Measurements from ENCODE around the gene FNDC3B.

The FNDC3B gene

DNA sequence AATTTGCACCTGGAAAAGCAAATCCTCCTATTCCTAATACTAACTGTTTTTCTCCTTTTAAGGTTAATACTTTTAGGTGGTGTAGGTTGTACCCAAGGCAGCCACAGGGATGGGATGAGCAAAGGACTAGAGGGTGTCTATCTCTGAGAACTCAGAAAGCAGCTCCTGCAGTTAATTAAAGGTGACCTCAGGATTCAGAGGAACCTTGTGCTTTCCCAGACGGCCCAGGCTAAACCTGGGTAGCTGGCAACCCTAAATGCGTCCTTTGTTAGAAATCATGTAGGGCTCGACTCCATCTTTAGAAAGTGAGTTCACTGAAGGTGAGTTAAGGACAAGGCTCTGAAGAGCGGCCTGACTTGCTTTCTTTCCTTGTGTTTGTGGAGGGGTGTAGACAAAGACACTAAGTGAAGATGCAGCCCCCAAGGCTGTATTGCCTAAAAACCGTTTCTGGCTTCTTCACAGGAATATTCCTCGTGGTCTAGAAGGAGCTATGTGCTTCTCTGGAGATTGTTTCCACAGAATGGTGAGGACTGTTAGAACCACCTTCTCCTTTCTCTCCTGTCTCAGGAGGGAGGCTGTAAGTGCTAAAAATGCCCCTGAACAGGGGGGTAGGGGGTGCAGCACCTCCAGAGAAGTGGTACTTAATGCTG, 14.9 kb downstream of the FNDC3B start:
- DNase-seq (ENCODE audit: low read depth) = no peak

DNA sequence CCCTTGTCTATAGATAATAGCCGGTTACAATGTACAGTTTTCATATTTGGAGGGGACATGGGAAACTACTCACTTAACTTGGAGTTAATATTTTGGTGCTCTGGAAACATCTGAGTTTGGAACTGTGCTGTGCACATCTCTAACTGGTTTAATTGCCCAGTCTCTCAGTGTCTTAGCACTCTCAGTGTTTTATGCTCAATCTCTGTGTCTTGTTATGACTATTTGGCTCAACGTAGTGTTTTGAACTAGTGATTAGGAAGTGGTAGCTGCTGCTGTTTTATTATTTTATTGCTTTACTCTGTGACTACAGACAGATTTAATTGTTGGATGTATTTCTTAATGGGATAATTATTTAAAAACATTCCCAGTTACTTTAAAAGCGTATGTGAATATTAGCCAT, 17.0 kb downstream of the FNDC3B start:
- no peak for DNase-seq (ENCODE audit: low read depth)

GRCh38 chr3:172057059-172057458, 17.7 kb downstream of the FNDC3B start:
- DNase-seq (ENCODE audit: low read depth) = no peak

DNA sequence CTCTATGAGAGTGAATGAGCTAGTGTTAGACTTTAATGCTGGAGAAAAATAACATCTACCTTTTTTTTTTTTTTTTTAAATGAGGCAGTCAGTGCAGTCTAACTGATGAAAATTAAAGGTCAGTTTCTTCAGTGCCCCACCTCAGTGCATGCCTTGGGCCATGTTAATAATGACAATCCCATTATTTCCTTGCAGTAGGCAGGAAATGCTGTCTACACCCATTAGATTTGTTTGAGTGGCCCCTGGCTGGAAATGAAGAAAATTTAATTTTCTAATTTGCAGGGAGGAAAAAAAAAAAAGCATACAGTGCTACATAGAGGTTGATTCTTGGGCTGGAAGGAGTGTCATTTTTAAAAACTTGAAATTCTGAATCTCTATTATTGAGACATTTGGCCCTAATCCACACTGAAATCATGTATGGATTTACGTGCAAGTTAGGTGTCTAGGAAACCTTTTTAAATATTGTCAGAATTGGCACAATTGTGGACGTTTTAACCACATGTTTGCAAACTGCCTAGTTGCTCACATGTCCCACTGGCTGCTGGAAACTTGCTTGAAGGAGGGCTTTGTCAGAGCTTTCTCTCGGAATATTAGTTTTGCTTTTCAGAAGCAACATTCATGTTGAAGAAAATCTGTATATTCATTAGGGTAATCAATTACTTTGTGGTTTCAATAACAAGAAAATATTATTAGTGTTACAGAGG, 18.4 kb downstream of the FNDC3B start:
- DNase-seq (ENCODE audit: low read depth) = no peak

DNA sequence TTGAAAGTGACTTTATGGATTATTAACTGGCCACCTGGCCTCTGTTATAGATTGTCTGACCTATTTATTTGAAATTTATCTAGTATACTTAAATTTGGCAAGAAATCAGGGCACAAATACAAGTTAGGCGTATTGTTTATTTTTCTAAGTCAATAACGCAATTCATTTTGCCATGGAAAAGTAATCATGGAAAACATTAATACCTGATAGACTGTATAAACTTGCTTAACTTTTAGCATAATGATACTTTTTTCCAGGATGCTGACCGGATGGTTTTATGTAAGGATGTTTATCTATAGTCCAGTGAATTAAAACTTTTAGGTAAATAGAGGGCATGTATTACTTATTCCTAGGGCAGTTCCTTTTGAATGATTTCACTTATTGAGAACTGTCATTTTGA, 20.2 kb downstream of the FNDC3B start:
- DNase-seq (ENCODE audit: low read depth) = no peak

- no peak for DNase-seq (ENCODE audit: low read depth)
Observed at GRCh38 chr3:172060234-172060633, 20.9 kb downstream of the FNDC3B start.

DNA sequence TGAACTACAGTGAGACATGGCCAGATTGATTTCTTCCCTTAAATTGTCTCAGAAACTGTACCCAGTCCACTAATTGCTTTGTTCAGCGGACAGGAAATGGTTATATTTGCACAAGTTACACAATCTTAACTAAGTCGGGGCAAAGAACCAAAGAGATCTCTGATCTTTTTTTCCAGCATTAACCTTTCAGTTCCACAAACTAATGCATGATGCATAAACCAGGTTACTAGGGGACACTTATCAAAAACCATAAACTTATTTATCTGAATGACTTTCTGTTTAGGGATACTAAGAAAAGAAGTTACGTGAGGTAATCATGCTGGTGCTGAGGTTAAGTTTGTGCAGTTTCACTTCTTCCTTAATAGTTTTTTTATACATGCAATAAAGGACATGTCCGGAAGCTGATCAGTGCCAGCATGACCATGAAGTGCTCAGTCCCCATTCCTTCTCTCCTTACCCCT, 22.4 kb downstream of the FNDC3B start:
- DNase-seq (ENCODE audit: low read depth) = no peak

DNA sequence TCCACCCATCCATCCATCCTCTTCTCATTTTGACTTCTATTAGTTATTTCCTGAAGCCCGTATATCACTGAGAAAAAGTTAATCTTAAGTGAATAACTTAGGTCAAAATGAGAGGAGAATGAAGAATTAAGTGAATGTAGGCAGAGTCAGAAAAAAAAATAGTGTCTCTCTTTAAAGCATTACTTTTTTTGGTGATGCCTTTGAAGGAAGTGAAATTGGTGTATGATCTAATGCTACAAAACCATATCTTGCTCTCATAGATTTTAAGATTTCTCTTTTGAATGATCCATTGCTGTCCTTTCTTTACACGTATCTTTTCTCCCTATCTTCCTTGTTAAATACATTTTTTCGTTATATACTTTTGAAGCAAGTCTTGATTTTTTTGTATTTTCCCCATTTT, 23.4 kb downstream of the FNDC3B start:
- no peak for DNase-seq (ENCODE audit: low read depth)

DNA sequence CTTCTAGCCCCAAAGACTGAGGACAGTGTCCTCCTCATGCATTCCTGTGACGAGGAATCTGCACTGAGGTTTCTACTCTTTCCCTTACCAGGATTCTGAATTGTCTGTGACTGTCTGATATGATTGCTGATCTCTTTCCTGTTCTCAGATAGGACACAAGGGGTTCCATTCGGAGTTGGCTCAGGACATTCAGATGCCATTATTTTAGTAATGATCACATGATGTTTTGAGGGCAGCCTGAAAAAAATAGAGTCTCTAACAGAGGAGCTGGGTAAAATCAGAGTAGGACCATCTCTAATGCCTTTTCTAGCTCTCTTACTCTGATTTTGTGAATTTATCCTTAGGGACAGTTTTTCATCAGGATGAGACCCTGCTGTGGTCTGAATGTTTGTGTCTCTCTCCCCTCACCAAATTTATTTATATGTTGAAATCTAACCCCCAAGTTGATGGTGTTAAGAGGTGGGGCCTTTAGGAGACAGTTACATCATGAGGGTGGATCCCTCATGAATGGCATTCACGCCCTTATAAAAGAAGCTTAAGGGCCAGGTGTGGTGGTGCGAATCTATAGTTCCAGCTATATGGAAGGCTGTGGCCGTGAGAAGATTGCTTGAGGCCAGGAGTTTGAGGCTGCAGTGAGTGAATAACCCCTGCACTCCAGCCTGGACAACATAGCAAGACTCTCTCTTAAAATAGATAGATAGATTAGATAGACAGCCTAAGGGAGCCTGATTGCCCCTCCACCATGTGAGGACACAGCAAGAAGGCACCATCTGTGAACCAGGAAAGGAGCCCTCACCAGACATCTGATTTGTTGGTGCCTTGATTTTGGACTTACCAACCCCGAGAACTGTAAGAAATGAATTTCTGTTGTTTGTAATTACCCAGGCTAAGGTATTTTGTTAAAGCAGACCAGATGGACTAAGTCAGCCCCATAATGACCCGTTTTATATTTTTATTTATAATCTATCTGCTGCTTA, 24.4 kb downstream of the FNDC3B start:
- no peak for DNase-seq (ENCODE audit: low read depth)

DNA sequence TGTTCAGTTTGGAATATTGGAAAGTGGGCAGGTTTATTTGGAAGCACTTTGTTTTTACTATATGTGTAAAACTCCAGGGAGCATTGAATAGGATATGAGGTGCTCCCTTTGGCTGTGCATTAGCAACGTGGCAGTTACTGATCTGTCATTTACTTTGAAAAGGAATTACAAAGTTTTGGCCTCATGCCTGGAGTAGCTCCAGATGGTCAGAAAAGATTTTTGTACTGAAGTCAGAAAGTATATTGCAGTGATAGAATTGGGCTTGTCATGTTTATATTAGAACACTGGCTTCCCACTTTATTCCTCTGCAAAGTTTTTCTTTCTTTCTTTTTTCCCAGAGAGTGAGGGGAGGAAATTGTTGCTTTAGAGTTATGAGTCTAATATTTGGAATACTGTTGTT, 26.1 kb downstream of the FNDC3B start:
- no peak for DNase-seq (ENCODE audit: low read depth)

DNA sequence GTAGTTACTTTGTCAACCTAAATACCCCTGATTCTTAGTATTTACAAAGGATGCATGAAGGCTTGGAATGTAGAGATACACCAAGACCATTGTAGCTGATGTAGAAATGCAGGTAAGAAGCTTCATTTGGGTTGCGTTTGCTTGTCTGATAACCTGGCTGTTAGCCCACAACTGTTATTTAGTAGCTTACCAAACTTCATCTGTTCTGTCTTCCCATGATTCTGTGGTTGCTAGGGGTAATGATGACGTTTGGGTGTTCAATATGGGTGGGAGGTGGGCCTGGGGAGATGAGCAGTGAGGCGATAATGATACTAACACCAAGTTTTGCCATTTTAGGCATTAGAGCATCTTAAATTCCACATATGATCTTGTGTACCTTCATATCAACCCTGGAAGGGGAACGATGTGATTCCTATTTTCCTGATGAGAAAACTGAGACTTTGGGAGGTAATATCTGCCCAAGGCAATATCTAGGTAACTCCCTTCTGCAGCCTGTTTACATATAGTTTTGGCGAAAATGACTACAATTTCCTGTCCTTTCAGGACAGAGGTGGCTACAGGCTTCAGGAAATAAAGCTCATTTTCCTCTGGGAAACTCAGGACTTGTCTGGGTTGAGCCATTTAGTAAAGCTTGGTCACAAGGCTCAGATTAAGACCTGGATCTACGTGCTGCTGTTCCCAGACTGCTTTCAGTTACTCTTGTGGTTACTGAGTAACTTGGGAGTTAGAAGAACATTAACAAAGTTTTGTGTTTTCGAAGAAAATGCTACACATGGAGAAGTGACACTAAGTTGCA, 26.8 kb downstream of the FNDC3B start:
- DNase-seq (ENCODE audit: low read depth) = no peak

GRCh38 chr3:172066880-172067796, 27.8 kb downstream of the FNDC3B start:
- DNase-seq (ENCODE audit: low read depth) = no peak

DNA sequence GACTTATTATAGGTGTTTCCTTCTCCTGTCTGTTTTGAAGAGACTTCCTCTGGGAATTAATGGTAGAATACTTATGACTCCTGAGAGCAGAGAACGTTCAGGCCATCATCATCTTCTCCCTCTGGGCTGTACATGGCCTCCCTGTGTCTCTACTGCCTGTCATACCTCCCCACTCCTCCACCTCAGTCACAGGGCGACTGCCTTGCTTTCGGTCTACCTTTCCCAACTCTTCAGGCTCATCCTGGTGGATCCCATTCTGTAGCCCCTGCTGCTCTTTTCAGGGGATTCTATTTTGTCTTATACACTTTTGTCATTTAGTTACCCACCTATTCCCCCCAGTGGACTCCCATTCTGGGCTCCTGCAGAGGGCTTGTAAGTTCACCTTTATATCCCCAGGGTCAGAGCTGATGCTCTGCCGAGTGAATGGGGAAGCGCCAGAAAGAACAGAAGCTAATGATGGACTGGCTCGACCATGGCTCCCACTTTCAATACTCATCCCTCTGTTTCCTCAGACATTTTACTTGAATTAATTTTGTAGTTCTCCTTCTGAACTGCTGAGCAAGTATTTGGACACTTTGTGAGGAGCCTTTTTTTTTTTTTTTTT, 28.6 kb downstream of the FNDC3B start:
- no peak for DNase-seq (ENCODE audit: low read depth)

DNA sequence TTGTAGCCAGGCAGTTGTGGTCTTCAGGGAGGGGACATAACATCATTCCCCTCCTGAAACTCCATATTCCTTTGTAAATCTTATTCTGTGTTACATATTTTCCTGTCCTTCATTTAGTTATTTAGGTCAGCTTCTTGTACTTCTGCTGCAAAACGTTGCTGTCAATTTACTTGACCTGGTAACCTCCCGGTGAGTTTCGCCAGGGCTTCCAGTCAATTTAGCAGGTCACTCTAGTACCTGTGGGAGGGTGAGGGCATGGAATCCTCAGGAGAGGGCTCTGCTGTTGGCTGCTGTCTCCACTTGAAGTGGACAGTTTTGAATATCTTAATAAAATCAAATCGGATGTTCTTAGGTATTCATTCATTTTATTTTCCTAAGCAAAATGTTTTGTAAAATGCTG, 29.6 kb downstream of the FNDC3B start:
- no peak for DNase-seq (ENCODE audit: low read depth)

GRCh38 chr3:172069478-172069877, 30.1 kb downstream of the FNDC3B start:
- no peak for DNase-seq (ENCODE audit: low read depth)

GRCh38 chr3:172070269-172070668, 30.9 kb downstream of the FNDC3B start:
- no peak for DNase-seq (ENCODE audit: low read depth)

- no peak for DNase-seq (ENCODE audit: low read depth)
Observed at GRCh38 chr3:172070802-172071201, 31.4 kb downstream of the FNDC3B start.

- DNase-seq (ENCODE audit: low read depth) = no peak
Observed at GRCh38 chr3:172071780-172072330, 32.5 kb downstream of the FNDC3B start.

DNA sequence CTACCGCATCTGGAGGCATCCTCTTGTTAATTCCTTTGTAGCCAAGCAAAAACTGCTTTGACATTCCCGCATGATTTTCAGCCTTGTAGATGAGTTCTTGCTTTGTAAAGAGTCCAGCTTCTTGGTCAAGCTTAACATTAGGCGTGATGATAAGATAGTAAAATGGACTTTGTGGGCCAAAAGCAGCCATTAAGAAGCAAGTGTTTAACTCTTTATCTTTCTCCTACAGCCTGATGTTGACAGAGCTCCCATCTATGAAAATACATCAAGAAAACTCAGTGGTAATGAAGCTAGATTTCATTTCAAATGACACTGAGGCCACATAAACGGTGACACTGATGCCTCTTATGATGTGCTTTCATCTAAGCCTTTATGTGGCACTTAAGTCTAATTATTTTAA, 33.2 kb downstream of the FNDC3B start:
- DNase-seq (ENCODE audit: low read depth) = no peak

All from activated gamma-delta T cell treated with anti-CD3 and anti-CD28 coated beads, Interleukin-2, amount 50 U/mL, for 16 hours (primary cell).